ENCODE results near the gene THEM4.

The THEM4 gene

GRCh38 chr1:151944857-151945575, 35.7 kb upstream of the THEM4 start:
- H3K4me3 ChIP-seq (ENCODE audit: low read depth, low read length): peak overlapping the region; percentile 14
- peak; percentile 17 for DNase-seq (ENCODE audit: low read depth)
- no peak for TF ChIP-seq MYC (IDR thresholded peaks at IDR 0.05; ENCODE audit: low read depth, low read length)
- no peak for TF ChIP-seq POLR2A (IDR thresholded peaks at IDR 0.05; ENCODE audit: extremely low read depth, insufficient read length)
- TF ChIP-seq, protein P1, sequence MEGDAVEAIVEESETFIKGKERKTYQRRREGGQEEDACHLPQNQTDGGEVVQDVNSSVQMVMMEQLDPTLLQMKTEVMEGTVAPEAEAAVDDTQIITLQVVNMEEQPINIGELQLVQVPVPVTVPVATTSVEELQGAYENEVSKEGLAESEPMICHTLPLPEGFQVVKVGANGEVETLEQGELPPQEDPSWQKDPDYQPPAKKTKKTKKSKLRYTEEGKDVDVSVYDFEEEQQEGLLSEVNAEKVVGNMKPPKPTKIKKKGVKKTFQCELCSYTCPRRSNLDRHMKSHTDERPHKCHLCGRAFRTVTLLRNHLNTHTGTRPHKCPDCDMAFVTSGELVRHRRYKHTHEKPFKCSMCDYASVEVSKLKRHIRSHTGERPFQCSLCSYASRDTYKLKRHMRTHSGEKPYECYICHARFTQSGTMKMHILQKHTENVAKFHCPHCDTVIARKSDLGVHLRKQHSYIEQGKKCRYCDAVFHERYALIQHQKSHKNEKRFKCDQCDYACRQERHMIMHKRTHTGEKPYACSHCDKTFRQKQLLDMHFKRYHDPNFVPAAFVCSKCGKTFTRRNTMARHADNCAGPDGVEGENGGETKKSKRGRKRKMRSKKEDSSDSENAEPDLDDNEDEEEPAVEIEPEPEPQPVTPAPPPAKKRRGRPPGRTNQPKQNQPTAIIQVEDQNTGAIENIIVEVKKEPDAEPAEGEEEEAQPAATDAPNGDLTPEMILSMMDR (IDR thresholded peaks at IDR 0.05; ENCODE audit: low read depth, low read length): no peak
- TF ChIP-seq, protein P2, sequence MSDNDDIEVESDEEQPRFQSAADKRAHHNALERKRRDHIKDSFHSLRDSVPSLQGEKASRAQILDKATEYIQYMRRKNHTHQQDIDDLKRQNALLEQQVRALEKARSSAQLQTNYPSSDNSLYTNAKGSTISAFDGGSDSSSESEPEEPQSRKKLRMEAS (IDR thresholded peaks at IDR 0.05; ENCODE audit: low read depth, low read length): no peak

DNA sequence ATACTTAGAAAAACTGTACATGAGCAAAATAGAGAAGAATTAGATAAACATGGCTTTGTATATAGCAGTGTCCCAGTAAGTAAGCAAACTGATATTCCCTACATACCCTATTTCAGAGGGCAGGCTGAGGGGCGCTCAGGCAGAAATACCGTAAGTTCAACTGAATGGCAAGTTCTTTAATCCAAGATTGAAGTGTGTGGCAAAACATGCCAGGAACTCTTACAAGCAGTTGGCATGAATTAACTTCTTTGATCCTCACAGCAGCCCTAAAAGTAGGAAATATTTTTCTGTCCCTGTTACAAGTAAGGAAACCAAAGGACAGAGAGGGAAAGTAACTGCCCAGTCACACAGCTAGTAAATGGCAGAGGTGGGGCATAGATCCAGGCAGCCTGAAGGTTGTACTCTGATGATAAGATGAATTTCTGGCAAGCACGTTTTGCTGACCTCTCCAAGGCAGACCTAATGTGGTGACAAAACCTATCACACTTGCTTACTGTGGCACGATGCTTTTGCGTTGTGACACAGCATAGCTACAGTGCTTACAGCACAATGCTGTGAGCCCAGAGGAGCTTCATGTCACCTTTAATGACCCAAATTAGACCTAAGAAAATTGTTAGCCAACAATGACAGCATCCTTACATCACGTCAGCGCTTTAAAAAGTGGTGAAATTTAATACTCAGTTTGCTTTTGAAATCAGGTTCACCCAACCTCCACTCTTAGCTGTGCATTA, 35.0 kb upstream of the THEM4 start:
- TF ChIP-seq MYC (IDR thresholded peaks at IDR 0.05; ENCODE audit: low read depth, low read length) (no peak), POLR2A (IDR thresholded peaks at IDR 0.05; ENCODE audit: extremely low read depth, insufficient read length) (no peak)
- TF ChIP-seq, protein P2 (IDR thresholded peaks at IDR 0.05; ENCODE audit: low read depth, low read length): no peak
- TF ChIP-seq, protein P1 (IDR thresholded peaks at IDR 0.05; ENCODE audit: low read depth, low read length): no peak
- no peak for DNase-seq (ENCODE audit: low read depth)
- no peak overlapping the region for H3K4me3 ChIP-seq (ENCODE audit: low read depth, low read length)

- DNase-seq (ENCODE audit: low read depth): no peak
- H3K4me3 ChIP-seq (ENCODE audit: low read depth, low read length): no peak overlapping the region
- TF ChIP-seq, protein P1 (IDR thresholded peaks at IDR 0.05; ENCODE audit: low read depth, low read length): no peak
- no peak for TF ChIP-seq MYC (IDR thresholded peaks at IDR 0.05; ENCODE audit: low read depth, low read length)
- TF ChIP-seq, protein P2 (IDR thresholded peaks at IDR 0.05; ENCODE audit: low read depth, low read length): no peak
- no peak for TF ChIP-seq POLR2A (IDR thresholded peaks at IDR 0.05; ENCODE audit: extremely low read depth, insufficient read length)
Observed at GRCh38 chr1:151943591-151943990, 34.3 kb upstream of the THEM4 start.

GRCh38 chr1:151942882-151943281, 33.6 kb upstream of the THEM4 start:
- no peak overlapping the region for H3K4me3 ChIP-seq (ENCODE audit: low read depth, low read length)
- DNase-seq (ENCODE audit: low read depth): no peak
- TF ChIP-seq, protein P1 (IDR thresholded peaks at IDR 0.05; ENCODE audit: low read depth, low read length): no peak

- H3K4me3 ChIP-seq (ENCODE audit: low read depth, low read length): no peak overlapping the region
- DNase-seq (ENCODE audit: low read depth): no peak
- TF ChIP-seq, protein P2 (IDR thresholded peaks at IDR 0.05; ENCODE audit: low read depth, low read length): no peak
- TF ChIP-seq POLR2A (IDR thresholded peaks at IDR 0.05; ENCODE audit: extremely low read depth, insufficient read length) (no peak), MYC (IDR thresholded peaks at IDR 0.05; ENCODE audit: low read depth, low read length) (no peak)
- TF ChIP-seq, protein P1 (IDR thresholded peaks at IDR 0.05; ENCODE audit: low read depth, low read length): no peak
Observed at GRCh38 chr1:151940541-151940940, 31.2 kb upstream of the THEM4 start.
